Osteoblast (primary cell): Measurements from ENCODE around the gene TMEM82. TPM values are rescaled to one million over a fixed set of nuclear protein-coding genes. Genes with fewer than 3 reads are reported as not detected.

Experiments used
- DNase-seq: peaks from one replicate; pipeline ENCODE4 v3.0.0; 2011; ENCODE audit warnings: low spot score, mixed read lengths; ENCODE audit not compliant: insufficient read length; ENCODE audit errors: missing footprints
- H2AFZ ChIP-seq: 2 replicates; pipeline ENCODE4 v1.6.0; 2011; ENCODE audit warnings: mild to moderate bottlenecking, low read length
- H3K27ac ChIP-seq: 2 replicates; pipeline ENCODE4 v1.5.1; 2011; ENCODE audit warnings: mild to moderate bottlenecking, low read depth, low read length, moderate library complexity
- H3K27me3 ChIP-seq: 2 replicates; pipeline ENCODE4 v1.6.0; 2012; ENCODE audit warnings: mild to moderate bottlenecking, control low read depth, inconsistent platforms, low read length, moderate library complexity; ENCODE audit not compliant: insufficient read depth
- H3K36me3 ChIP-seq: 2 replicates; pipeline ENCODE4 v1.5.1; 2011; ENCODE audit warnings: mild to moderate bottlenecking, low read length, control low read depth, moderate library complexity; ENCODE audit not compliant: insufficient read depth
- H3K4me1 ChIP-seq: 2 replicates; pipeline ENCODE4 v1.5.1; 2011; ENCODE audit warnings: mild to moderate bottlenecking, low read length, control low read depth, moderate library complexity; ENCODE audit not compliant: insufficient read depth
- H3K4me2 ChIP-seq: 2 replicates; pipeline ENCODE4 v1.6.0; 2011; ENCODE audit warnings: mild to moderate bottlenecking, low read length; ENCODE audit not compliant: insufficient read depth
- H3K4me3 ChIP-seq: fragments of 200-600 bp; sonication (generic); 3 replicates; pipeline ENCODE4 v1.5.1; 2012; ENCODE audit warnings: mild to moderate bottlenecking, low read length, inconsistent platforms; ENCODE audit not compliant: insufficient read depth
- H3K79me2 ChIP-seq: 2 replicates; pipeline ENCODE4 v1.6.0; 2012; ENCODE audit warnings: mild to moderate bottlenecking, low read length, control low read depth, inconsistent platforms; ENCODE audit not compliant: insufficient read depth
- H3K9me3 ChIP-seq: 2 replicates; pipeline ENCODE4 v1.5.1; 2011; ENCODE audit warnings: low read depth, low read length, control low read depth
- H4K20me1 ChIP-seq: 2 replicates; pipeline ENCODE4 v1.6.0; 2012; ENCODE audit warnings: mild to moderate bottlenecking, low read length, control low read depth; ENCODE audit not compliant: insufficient read depth
- CTCF ChIP-seq: IDR thresholded peaks from 2 replicates; pipeline ENCODE4 v1.5.1; 2011; ENCODE audit warnings: mild to moderate bottlenecking, low read depth, low read length, moderate library complexity; ENCODE audit errors: extremely low read depth
- total RNA-seq: library from RNA; depleted of rRNA; stranded (reverse); fragments of >200 nt; gene quantifications from 2 replicates; pipeline ENCODE4 v1.2.3, GENCODE V29; 2012

TMEM82 gene
- total RNA-seq, 1 donor: not detected

- no peak overlapping the region for H3K4me2 ChIP-seq
- no peak overlapping the region for H2AFZ ChIP-seq
- no peak for TF ChIP-seq CTCF
- H3K27ac ChIP-seq: no peak overlapping the region
- no peaks in the 10 kb centered on the region for H3K4me1 ChIP-seq
- no peaks in the 10 kb centered on the region for H3K9me3 ChIP-seq
- peaks cover 4% of the 10 kb centered on the region for H3K79me2 ChIP-seq
- H3K36me3 ChIP-seq: peaks cover 65% of the 10 kb centered on the region
- no peaks in the 10 kb centered on the region for H3K27me3 ChIP-seq
- no peaks in the 10 kb centered on the region for H4K20me1 ChIP-seq
- no peak overlapping the region for H3K4me3 ChIP-seq
- peak; percentile 63 for DNase-seq
These were observed 19.9 kb upstream of the TMEM82 start for GRCh38 chr1:15722411-15722810.

- Histone ChIP-seq H3K4me3 (no peak overlapping the region), H3K36me3 (peaks cover 65% of the 10 kb centered on the region), H3K4me1 (no peaks in the 10 kb centered on the region), H3K79me2 (peaks cover 1% of the 10 kb centered on the region), H3K4me2 (no peak overlapping the region), H2AFZ (no peak overlapping the region), H3K9me3 (no peaks in the 10 kb centered on the region), H4K20me1 (no peaks in the 10 kb centered on the region), H3K27me3 (no peaks in the 10 kb centered on the region), H3K27ac (no peak overlapping the region)
- no peak for TF ChIP-seq CTCF
- peak; percentile 73 for DNase-seq
These were observed 19.3 kb upstream of the TMEM82 start for GRCh38 chr1:15722836-15723532.

GRCh38 chr1:15723631-15724246 lies 18.6 kb upstream of the TMEM82 start:
- Histone ChIP-seq H3K4me1 (no peaks in the 10 kb centered on the region), H3K27me3 (no peaks in the 10 kb centered on the region), H3K79me2 (no peaks in the 10 kb centered on the region), H4K20me1 (no peaks in the 10 kb centered on the region), H3K27ac (no peak overlapping the region), H3K36me3 (peaks cover 70% of the 10 kb centered on the region), H3K9me3 (no peaks in the 10 kb centered on the region), H3K4me3 (no peak overlapping the region), H2AFZ (no peak overlapping the region), H3K4me2 (no peak overlapping the region)
- no peak for TF ChIP-seq CTCF
- DNase-seq: peak; percentile 62
